Thyroid gland (tissue), 4 donors: ENCODE results near the gene MREG. TPM values are rescaled to one million over a fixed set of nuclear protein-coding genes. Genes with fewer than 3 reads are reported as not detected.
"Not testable (repeated sequence)": the region's sequence is repeated elsewhere in the genome, so short reads cannot be mapped to it uniquely, and the experiment has no call there.

ENCODE experiments used
- DNase-seq, 2 donors: peaks; one replicate each; pipeline ENCODE4 v3.0.0-alpha.2; 2019
- H3K27ac ChIP-seq, 3 donors: fragments of 200-600 bp; sonication (generic); 1 replicate in 2 of 3; 2 replicates in 1 of 3; pipeline ENCODE4 v1.5.1; 2016 to 2019; ENCODE audit warnings: mild to moderate bottlenecking in 1 of 3, moderate library complexity in 1 of 3
- H3K27me3 ChIP-seq: fragments of 200-600 bp; sonication (generic); one replicate; pipeline ENCODE4 v1.5.1; 2019
- H3K36me3 ChIP-seq, 2 donors: fragments of 200-600 bp; sonication (generic); one replicate each; pipeline ENCODE4 v1.5.1; 2016 to 2019
- H3K4me1 ChIP-seq, 2 donors: fragments of 200-600 bp; sonication (generic); one replicate each; pipeline ENCODE4 v1.5.1; 2017 to 2019
- H3K4me3 ChIP-seq, 3 donors: fragments of 200-600 bp; sonication (generic); replicated peaks in 1 of 3; 1 replicate in 2 of 3; 2 replicates in 1 of 3; pipeline ENCODE4 v1.5.1; 2016; ENCODE audit warnings: mild to moderate bottlenecking in 1 of 3
- H3K9me3 ChIP-seq: fragments of 200-600 bp; sonication (generic); one replicate; pipeline ENCODE4 v1.5.1; 2017
- CTCF ChIP-seq, 6 experiments: fragments of 200-600 bp in 3 of 6; fragments of 450-650 bp in 3 of 6; sonication (generic) in 3 of 6; IDR thresholded peaks; one replicate each; pipeline ENCODE4 v1.5.1; 2016 to 2019; ENCODE audit warnings: antibody characterized with exemption in 6 of 6, mild to moderate bottlenecking in 2 of 6, inconsistent platforms in 1 of 6, moderate library complexity in 1 of 6
- POLR2A ChIP-seq, 2 donors: fragments of 450-650 bp; IDR thresholded peaks; one replicate each; pipeline ENCODE4 v1.6.1; 2017; ENCODE audit warnings: antibody characterized with exemption in 2 of 2, mild to moderate bottlenecking in 2 of 2, moderate library complexity in 1 of 2
- WGBS, 2 donors: methylation state at CpG; one replicate each; pipeline ENCODE4 v1.1.5; 2017; 5-methylcytosine and 5-hydroxymethylcytosine counted together
- intact Hi-C: fragments of 100-400 bp; cut with DNase I; formaldehyde crosslinking; loops from one replicate; pipeline ENCODE4 v1.15.1; 2023
- total RNA-seq, 4 donors: library from RNA; depleted of rRNA; stranded (reverse); fragments of >200 nt; gene quantifications; one replicate each; pipeline ENCODE4 v1.2.3, GENCODE V29; 2016

MREG gene
- total RNA-seq, 4 donors from 2014 or later: 4.4 to 5.4 (median 5.2) TPM

- Histone ChIP-seq H3K27me3 (no peaks in the 10 kb centered on the region), H3K4me1 (peaks cover 4 to 14% of the 10 kb centered on the region in 2 donors), H3K36me3 (no peaks in the 10 kb centered on the region), H3K27ac (peak overlapping the region in 2 of 3 donors; percentile 51 to 63), H3K4me3 (peak overlapping the region in 1 of 3 donors; percentile 49), H3K9me3 (no peaks in the 10 kb centered on the region)
- DNase-seq: no peak
- 15 to 21% methylated on average over 6 of the region's 6 CpGs for WGBS, 2 donors
- TF ChIP-seq CTCF (IDR thresholded peaks at IDR 0.05) (peak in 2 of 6 experiments; percentile 4 to 9), POLR2A (IDR thresholded peaks at IDR 0.05) (no peak)
- intact Hi-C loops: no loop called here
Measured at GRCh38 chr2:216012133-216012829, 1.1 kb downstream of the MREG start.

GRCh38 chr2:216009215-216009614, 4.1 kb downstream of the MREG start:
- H3K27ac ChIP-seq, H3K36me3 ChIP-seq, H3K9me3 ChIP-seq, H3K4me3 ChIP-seq, H3K27me3 ChIP-seq, DNase-seq, intact Hi-C loops: not testable (repeated sequence)
- 94 to 100% methylated on average over 2 of the region's 2 CpGs for WGBS, 2 donors
- H3K4me1 ChIP-seq: peaks cover 4 to 13% of the 10 kb centered on the region in 2 donors

- H3K27me3 ChIP-seq: no peaks in the 10 kb centered on the region
- no peak for DNase-seq
- no peak for TF ChIP-seq CTCF (IDR thresholded peaks at IDR 0.05)
- no peak for TF ChIP-seq POLR2A (IDR thresholded peaks at IDR 0.05)
- no peaks in the 10 kb centered on the region for H3K9me3 ChIP-seq
- H3K27ac ChIP-seq: no peak overlapping the region
- H3K4me1 ChIP-seq: peaks cover 4 to 6% of the 10 kb centered on the region in 2 donors
- no peak overlapping the region for H3K4me3 ChIP-seq
- no peaks in the 10 kb centered on the region for H3K36me3 ChIP-seq
- WGBS, 2 donors: 92 to 93% methylated on average over 3 of the region's 3 CpGs
- intact Hi-C loops: no loop called here
Measured at GRCh38 chr2:216008387-216008786, 5.0 kb downstream of the MREG start.

- intact Hi-C loops: no loop called here
- WGBS, 2 donors: 62 to 72% methylated on average over 10 of the region's 10 CpGs
- Histone ChIP-seq H3K9me3 (no peaks in the 10 kb centered on the region), H3K27ac (no peak overlapping the region), H3K4me3 (no peak overlapping the region), H3K4me1 (no peaks in the 10 kb centered on the region), H3K27me3 (no peaks in the 10 kb centered on the region), H3K36me3 (no peaks in the 10 kb centered on the region)
- TF ChIP-seq CTCF (IDR thresholded peaks at IDR 0.05): no peak
- no peak for DNase-seq
Measured at GRCh38 chr2:216006164-216006663, 7.1 kb downstream of the MREG start.

GRCh38 chr2:216004697-216005283, 8.6 kb downstream of the MREG start:
- no peak overlapping the region for H3K27ac ChIP-seq
- no peaks in the 10 kb centered on the region for H3K27me3 ChIP-seq
- TF ChIP-seq POLR2A (IDR thresholded peaks at IDR 0.05) (no peak), CTCF (IDR thresholded peaks at IDR 0.05) (no peak)
- WGBS, 2 donors: 89 to 92% methylated on average over 3 of the region's 3 CpGs
- no peaks in the 10 kb centered on the region for H3K9me3 ChIP-seq
- intact Hi-C loops: no loop called here
- H3K4me3 ChIP-seq: no peak overlapping the region
- no peak for DNase-seq
- no peaks in the 10 kb centered on the region for H3K4me1 ChIP-seq
- no peaks in the 10 kb centered on the region for H3K36me3 ChIP-seq
